NCI-H2081 (cell line): ENCODE results near the gene MIPEP.
"Not testable (repeated sequence)": the region's sequence is repeated elsewhere in the genome, so short reads cannot be mapped to it uniquely, and the experiment has no call there.

Experiments
- DNase-seq, 2 experiments: peaks; one replicate each; lab custom pipeline; 2025; lab: John Stamatoyannopoulos, UW

Gene MIPEP

GRCh38 chr13:23749288-23749873, 139.8 kb downstream of the MIPEP start:
- DNase-seq, result no peak

DNA sequence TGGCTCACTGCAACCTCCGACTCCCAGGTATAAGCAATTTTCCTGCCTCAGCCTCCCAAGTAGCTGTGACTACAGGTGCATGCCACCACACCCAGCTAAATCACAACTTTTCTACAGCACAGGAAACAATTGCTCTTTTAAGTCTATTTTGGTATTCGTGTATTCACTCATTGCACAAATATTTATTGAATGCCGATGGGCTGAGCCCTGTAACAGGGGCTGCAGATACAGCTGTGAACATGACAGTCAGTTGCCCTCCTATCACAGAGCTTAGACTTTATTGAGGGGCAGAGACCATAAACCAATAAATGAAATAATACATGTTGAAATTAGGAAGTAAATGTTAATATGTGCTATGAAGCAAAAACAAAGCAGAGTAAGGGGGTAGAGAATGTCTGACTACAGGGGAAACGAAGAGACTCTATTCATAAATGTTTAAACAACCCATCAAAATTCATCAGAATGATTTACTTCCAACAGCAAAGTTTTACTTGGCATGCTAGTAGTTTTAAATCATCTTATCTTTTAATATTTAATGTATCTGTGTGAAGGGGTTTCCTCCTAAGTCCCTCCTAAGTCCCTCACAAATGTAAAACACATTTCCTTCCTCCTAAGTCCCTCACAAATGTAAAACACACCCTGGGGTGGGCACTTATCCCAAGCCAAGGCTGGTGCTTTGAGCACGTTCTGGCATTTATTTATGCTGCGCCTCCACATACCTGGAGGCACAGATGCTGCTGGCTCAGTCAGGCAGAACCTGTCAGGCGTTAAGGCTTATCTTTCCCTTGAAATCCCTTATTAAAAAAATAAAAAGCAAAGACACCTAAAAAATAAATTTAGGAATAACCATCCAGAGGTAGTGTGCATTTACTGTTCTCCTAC, 140.8 kb downstream of the MIPEP start:
- DNase-seq, result no peak

DNA sequence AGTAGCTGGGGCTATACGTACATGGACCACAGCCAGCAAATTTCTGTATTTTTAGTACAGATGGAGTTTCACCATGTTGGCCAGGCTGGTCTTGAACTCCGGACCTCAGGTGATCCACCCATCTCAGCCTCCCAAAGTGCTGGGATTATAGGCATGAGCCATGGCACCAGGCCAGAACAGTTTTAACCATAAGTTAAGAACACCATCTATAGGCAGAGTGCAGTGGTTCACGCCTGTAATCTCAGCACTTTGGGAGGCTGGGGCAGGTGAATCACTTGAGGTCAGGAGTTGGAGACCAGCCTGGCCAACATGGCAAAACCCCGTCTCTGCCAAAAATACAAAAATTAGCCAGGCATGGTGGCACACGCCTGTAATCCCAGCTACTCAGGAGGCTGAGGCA, 143.1 kb downstream of the MIPEP start:
- DNase-seq, result not testable (repeated sequence)

DNA sequence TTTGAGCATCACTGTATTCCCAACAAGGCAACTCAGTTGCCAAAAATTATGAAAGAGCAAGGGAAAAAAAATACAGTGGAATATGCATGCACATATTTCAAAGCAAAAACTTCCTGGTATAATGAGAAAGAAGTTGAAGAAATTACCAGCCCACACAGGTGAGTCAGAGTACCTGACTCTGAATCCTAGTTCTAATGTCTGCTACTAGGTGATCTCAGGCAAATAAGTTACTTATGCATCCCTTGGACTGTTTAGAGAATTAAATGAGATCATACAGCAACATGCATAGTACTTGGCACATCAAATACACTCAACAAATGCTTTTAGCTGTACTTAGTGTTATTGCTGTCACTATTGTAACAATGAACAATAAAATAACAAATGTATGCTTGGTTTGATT, 144.9 kb downstream of the MIPEP start:
- no peak for DNase-seq

- peak in 1 of 2 experiments; percentile 46 for DNase-seq
Observed at GRCh38 chr13:23743278-23744076, 145.7 kb downstream of the MIPEP start.

GRCh38 chr13:23741879-23742510, 147.2 kb downstream of the MIPEP start:
- DNase-seq, result no peak

GRCh38 chr13:23740002-23740401, 149.2 kb downstream of the MIPEP start:
- DNase-seq, result no peak

GRCh38 chr13:23739596-23739995, 149.6 kb downstream of the MIPEP start:
- DNase-seq, result peak in 1 of 2 experiments; percentile 35

DNA sequence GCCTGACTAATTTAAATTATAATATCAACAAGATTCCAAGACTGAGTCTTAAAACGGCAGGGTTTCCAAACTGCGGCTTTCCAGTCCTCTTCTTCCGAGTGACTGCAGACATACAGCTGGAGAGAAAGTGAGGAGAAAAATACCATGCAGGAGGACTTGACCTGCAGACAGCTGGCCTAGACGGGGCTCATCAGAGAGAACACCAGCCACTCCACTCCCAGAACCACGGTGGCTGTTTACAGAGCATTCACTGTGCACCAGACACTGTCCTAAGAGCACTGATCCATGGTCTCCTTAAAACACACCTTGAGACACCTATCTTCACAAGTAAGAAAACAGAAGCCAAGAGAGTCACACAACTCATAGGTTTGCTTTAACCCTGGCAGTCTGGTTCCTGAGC, 152.7 kb downstream of the MIPEP start:
- no peak for DNase-seq

DNA sequence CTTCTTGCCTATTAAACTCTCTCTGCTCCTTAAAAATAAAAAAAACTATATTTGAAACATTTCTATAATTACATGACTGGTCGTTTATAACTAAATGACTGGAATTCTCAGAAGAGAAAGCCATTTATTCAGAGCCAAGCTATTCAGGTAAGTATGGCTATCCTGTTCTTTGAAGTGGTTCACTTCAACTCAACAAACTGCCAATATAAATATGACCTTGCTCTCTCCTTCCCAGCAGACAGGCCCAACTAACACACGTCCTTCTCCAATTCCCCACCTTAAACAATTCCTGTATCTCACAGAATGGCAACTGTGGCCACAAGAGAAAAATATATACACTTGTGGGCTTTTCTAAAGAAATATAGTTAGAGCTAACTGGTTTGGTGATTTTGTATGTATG, 153.9 kb downstream of the MIPEP start:
- DNase-seq, result no peak

DNA sequence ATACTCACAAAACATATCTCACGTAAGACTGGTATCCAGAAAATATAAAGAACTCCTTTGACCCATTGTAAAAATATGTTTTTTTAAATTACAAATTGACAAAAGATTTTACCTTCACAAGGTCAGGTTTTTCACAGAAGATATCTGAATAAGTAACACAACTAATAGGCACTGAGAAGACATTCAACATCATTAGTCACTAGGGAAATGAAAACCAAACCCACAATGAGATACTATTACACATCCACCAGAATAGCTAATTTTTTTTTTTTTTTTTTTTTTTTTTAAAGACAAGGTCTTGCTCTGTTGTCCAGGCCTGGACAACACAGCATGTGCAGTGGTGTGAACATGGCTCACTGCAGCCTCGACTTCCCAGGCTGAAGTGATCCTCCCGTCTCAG, 157.5 kb downstream of the MIPEP start:
- DNase-seq, result no peak

GRCh38 chr13:23730251-23730650, 158.9 kb downstream of the MIPEP start:
- no peak for DNase-seq

GRCh38 chr13:23729531-23729930, 159.7 kb downstream of the MIPEP start:
- no peak for DNase-seq

GRCh38 chr13:23728807-23729206, 160.4 kb downstream of the MIPEP start:
- DNase-seq, result no peak

DNA sequence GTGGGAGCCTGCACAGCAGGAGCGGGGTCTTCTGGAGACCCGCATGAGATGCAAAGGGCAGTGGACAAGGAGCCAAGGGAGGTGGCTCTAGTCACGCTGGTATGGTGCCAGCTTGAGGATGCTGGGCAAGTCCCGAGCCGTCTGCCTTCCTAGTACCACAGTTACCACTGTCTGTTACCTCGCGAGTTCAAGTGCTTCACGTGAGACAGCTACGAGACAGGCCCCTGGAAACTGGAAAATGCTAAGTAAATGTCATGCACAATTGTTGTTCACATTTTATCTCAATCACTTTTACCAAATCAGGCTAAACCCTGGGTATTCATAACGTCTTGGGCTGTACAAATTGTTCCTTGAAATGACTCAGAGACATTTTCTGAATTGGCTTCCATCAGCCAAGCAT, 163.3 kb downstream of the MIPEP start:
- no peak for DNase-seq

DNA sequence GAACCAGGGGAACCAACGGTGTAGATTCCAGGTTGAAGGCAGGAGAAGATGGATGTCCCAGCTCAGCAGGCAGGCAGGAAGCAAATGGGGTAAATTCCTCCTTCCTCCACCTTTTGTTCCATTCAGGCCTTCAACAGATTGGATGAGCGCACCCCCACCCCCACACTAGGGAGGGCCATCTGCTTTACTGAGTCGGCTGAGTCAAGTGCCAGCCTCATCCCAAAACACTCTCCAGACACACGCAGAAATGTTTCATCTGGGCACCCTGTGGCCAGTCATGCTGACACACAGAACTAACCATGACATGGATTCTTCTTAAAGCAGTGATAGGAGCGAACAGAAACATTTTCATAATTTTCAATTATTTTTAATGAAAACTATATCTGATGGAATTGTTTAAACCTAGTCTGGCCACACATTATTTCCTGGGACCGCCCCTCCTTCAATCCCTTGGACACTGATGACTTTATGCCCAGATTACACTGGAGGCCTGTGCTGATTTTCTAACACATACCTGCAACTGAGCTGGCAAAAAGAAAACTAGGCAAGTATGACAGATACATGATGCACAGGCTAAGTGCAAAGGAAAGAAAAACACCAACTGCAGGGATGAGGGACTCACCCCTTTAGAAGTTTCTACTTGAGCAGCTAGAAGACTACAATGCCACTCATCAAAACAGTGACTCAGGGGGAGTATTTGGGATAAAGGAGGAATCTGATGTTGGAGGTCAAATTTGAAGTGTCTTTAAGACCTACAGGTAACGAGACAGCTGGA, 164.8 kb downstream of the MIPEP start:
- DNase-seq, result no peak

- no peak for DNase-seq
Observed at GRCh38 chr13:23723471-23723870, 165.7 kb downstream of the MIPEP start.

DNA sequence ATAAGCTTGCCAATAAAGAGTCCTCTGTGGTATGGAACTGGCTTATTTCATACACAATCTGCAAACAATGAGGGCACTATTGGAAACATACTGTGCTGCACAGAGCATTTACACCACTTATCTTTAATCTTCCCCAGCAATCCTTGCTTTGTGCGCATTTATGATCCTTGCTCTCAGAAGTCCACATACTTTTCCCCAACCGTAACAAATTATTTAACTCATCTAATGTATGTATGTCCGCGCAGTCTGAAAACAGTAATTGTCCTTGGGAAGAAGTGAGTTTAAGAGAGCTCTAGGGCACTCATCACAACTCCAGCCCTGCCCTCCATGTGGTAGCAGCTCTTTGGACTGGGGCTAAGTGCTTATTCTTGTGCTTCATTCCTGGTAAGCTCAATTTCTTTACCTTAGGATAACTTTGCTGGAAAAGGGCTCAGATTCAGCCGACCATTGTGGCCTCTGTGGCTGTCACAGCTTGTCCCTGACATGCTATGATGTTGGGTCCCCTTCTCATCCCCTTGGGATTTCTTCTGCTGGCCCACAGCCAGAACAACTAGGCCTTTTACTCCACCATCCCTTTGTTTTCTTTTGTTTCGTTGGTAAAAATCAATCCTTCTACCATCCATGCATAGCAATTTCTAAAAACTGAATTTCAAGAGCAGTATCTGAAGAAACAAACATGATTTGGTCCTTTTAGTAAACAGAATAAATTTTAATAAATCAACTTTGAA, 166.3 kb downstream of the MIPEP start:
- no peak for DNase-seq

DNA sequence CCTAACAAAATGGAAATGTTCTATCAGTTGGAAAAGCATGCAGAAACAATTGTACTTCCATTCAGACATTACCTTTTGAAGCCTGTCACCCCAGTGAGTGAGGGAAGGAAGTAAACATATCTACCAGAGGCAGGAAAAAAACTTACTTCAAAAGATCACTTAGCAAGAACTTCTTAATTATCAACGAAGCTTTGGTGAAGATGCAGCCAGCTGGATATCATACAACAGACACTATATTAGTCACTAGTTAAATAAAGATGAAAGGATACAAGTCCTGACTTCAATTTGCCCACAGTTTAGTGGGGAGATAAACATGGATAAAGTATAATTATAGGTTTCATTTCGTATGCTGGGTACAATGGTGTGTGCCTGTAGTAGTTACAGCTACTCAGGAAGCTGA, 170.2 kb downstream of the MIPEP start:
- peak in 1 of 2 experiments; percentile 23 for DNase-seq

DNA sequence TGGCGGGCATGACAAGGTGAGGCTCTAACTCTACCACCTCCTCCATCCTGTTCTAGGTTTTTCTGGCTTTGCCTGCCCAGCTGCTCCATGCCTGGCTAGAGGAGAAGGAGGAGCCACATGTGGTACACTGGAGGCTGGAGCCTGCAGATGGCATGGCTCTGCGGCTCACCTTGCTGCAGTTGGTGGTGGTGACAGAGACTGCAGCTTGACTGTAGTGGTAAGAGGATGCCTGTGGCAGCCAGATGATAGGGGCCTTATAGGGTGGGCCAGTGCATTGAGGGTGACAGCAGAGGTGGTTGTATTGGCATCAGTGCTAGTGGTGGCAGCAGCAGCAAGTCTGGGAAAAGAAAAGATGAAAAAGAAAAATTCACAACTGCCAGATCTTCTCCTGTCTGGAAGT, 172.8 kb downstream of the MIPEP start:
- no peak for DNase-seq

DNA sequence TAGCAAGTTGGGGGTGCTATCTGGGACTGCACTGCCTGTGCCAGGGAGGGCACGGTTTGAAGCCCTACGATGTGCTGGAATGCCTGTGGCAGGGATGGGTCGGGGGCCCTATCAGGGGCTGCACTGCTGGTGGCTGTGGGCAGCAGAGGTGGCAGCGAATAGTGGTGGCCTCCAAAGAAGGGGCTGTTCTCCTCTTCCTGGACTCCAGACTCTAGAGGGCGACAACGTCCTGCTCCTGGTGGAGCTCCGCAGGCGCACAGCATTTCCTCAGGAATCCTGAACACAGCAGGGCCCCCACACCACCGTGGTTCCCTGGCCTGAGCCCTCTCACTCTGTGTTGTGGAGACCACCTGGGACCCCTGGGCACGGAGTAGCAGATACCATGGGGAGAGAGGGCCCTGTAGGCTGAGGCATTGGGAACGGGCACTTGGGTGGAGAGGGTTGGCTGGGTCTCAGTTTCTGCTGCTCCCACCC, 173.4 kb downstream of the MIPEP start:
- no peak for DNase-seq
